ENCODE results near the gene IFI16.
"Not testable (repeated sequence)": the region's sequence is repeated elsewhere in the genome, so short reads cannot be mapped to it uniquely, and the experiment has no call there.

DNA sequence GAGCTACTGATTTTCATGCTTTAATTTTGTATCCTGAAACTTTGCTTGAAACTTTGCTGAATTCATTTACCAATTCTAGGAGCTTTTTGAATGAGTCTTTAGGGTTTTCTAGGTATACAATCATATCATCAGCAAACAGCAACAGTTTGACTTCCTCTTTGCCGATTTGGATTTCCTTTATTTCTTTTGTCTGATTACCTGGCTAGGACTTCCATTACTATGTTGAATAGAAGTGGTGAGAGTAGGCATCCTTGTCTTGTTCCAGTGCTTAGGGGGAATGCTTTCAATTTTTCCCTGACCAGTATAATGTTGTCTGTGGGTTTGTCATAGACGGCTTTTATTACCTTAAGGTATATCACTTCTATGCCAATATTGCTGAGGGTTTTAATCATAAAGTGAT, 17.1 kb downstream of the IFI16 start:
- TF ChIP-seq CTCF (IDR thresholded peaks at IDR 0.05); POLR2AphosphoS5 (IDR thresholded peaks at IDR 0.05; ENCODE audit: insufficient read depth in 1 of 2, low read depth in 1 of 2): not testable (repeated sequence)

Measured in vagina (tissue), 2 donors.